Measurements from ENCODE around the gene OR2A25. TPM values are rescaled to one million over a fixed set of nuclear protein-coding genes. Genes with fewer than 3 reads are reported as not detected.

The OR2A25 gene
- total RNA-seq, 1 donor from 2014 or later: not detected

DNA sequence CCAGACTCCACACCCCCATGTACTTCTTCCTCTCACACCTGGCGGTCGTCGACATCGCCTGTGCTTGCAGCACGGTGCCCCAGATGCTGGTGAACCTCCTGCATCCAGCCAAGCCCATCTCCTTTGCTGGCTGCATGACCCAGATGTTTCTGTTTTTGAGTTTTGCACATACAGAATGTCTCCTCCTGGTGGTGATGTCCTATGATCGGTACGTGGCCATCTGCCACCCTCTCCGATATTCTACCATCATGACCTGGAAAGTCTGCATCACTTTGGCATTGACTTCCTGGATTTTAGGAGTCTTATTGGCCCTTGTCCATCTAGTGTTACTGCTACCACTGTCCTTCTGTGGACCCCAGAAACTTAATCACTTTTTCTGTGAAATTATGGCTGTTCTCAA, 4.8 kb downstream of the OR2A25 start:
- DNase-seq: no peak

DNA sequence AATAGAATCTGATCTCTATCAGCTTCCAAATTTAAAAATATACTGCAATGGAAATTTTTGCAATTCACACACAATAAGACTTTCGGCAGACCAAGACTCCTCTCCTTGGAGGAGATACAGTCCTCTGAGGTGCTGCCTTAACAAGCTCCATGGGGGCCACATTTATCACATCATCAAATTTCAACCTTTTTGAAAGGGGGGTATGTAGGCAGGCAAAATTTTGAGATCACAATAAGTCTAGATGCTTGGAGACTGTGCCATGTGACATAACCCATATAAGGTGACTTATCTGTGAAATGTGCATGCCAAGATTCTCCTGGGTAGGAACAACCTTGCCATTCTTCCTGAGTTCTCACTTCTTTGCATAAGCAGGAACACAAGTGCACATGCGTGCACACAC, 16.4 kb downstream of the OR2A25 start, which contains the start of gene OR2A12:
TSS of gene OR2A12 (plus strand) at position 301 of the 400 bp plus-strand sequence. CDS start 8,830 bp downstream, outside the sequence.
- no peak for DNase-seq

DNA sequence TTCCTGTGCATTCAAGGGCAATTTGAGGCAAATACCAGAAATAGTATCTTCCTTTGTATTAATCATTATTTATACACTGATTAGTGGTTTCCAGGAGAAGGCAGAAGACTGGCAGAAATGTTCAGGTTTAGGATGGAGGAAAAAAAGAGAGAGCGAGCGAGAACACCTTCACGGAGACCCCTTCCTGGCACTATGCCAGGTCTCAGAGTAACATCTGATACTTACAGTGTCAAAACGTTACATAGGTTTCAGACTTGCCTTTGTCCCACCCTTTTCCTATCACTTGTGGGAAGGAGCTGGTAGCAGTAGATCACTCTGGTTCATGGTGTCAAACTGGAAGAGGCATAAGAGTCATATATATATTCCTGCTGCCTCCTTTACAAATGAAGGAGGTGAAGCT, 17.1 kb downstream of the OR2A25 start:
- no peak for DNase-seq

- no peak for DNase-seq
These were observed 17.6 kb downstream of the OR2A25 start for GRCh38 chr7:144087230-144087629.

DNA sequence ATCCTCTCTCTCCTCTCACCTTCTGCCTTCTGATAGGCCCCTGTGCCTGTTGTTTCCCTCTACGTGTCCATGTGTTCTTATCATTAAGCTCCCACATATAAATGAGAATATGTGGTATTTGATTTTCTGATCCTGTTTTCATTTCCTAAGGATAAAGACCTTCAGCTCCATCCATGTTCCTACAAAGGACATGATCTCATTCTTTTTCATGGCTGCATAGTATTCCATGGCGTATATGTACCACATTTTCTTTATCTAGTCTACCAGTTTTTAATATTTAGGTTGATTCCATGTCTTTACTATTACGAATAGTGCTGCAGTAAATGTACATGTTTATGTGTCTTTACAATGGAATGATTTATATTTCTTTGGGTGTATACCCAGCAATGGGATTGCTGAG, 21.1 kb downstream of the OR2A25 start:
- no peak for DNase-seq

DNA sequence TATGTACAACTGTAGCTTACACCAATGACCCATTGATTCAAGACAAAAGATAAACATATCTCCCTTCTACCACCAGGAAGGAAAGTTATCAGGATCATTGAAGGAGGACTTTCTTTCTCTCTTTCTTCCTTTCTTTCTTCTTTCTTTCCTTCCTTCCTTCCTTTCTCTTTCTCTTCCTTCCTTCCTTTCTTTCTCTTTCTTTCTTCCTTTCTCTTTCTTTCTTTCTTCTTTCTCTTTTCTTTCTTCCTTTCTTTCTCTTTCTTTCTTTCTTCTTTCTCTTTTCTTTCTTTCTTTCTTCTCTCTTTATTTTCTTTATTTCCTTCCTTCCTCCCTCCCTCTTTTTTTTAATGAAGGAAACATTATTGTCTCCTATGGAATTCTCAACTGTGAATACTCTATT, 29.2 kb downstream of the OR2A25 start:
- no peak for DNase-seq

- no peak for DNase-seq
These were observed 31.0 kb downstream of the OR2A25 start for GRCh38 chr7:144100607-144101006.

GRCh38 chr7:144102041-144102440, 32.4 kb downstream of the OR2A25 start:
- DNase-seq: no peak

GRCh38 chr7:144105211-144105610, 35.6 kb downstream of the OR2A25 start:
- no peak for DNase-seq

DNA sequence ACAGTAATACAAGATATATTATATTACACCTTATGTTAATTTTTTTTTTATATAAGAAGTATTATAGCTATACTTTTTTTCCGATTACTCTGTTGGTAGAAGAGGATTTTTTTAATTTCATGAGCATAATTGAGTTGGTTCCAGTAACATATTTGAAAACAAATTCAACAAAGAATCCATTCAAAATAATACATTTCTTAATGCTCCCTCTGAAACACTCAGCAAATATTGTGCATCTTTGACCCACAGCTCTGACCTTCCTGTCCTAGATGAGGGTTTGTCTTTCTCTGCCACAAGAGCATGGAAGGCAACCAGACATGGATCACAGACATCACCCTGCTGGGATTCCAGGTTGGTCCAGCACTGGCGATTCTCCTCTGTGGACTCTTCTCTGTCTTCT, 39.7 kb downstream of the OR2A25 start, which contains the start of gene OR2A2:
TSS of gene OR2A2 (plus strand) at position 301 of the 400 bp plus-strand sequence. CDS start at position 301, 0 bp downstream.
- DNase-seq: no peak

DNA sequence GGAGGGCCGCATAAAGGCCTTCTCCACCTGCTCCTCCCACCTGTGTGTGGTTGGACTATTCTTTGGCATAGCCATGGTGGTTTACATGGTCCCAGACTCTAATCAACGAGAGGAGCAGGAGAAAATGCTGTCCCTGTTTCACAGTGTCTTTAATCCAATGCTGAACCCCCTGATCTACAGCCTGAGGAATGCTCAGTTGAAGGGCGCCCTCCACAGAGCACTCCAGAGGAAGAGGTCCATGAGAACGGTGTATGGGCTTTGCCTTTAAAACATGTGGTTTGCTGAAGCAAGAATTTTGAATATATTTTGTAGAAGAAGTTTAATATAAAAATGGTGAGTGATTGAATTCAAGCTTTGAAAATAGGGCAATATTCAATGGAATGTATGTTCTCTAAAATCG, 40.7 kb downstream of the OR2A25 start:
- DNase-seq: no peak

DNA sequence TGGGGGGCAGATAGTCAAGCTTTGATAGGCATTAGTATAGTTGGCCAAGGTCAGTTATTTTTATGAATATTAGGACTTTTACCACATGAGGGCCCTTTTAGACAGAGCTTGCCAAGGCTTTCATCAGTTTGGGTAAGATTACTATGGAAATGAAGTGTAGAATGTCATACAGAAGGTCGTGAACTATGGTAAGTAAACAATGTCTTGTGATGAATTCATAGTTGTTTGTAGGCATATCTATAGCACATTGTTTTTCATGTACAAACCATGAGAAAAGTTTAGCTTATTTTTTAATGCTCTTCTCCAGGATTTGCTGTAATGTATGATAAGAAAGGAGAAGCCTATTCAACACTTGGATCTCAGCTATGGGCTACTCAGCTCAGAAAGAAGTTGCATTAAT, 44.0 kb downstream of the OR2A25 start:
- DNase-seq: no peak

- no peak for DNase-seq
These were observed 48.7 kb downstream of the OR2A25 start for GRCh38 chr7:144118341-144118740.

DNA sequence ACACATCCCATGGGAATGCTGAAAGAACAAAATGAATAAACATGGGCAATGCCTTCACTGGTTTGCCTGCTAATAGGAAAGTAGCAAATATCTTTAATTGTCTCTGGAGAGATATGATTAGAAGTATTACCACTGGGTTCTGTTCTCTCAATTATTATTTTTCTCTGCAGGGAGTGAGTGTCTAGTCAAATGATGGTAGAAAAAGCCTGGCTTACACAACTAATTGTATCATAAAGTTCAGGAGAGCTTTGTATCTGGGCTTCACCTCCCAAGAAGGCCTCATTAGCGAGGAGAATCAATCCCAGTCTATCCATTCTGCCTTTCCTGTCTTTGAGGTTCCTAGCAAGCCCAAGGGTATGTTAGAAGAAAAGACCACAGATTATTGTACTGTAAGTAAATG, 53.3 kb downstream of the OR2A25 start, which contains the start of gene OR2A14:
TSS of gene OR2A14 (plus strand) at position 301 of the 400 bp plus-strand sequence. CDS start 5,937 bp downstream, outside the sequence.
- no peak for DNase-seq

Small RNAs within 50 kb of the gene (small RNA-seq; reads per million reads assigned to genes)
- gene OR2A41P (ENCODE audit: low replicate concordance): not detected

Other genes with a start within 250 kb of the OR2A25 start
- gene TCAF1, start 167.6 kb upstream of the OR2A25 start, total RNA-seq: 296 TPM
- not detected for gene OR2F2, start 134.6 kb upstream of the OR2A25 start, total RNA-seq
- gene OR2F1, start 115.0 kb upstream of the OR2A25 start, total RNA-seq: not detected
- not detected for gene OR6B1, start 69.5 kb upstream of the OR2A25 start, total RNA-seq
- not detected for gene OR2A5, start 20.9 kb upstream of the OR2A25 start, total RNA-seq
- gene OR2A12, start 16.5 kb downstream of the OR2A25 start, total RNA-seq: not detected
- not detected for gene OR2A2, start 39.8 kb downstream of the OR2A25 start, total RNA-seq
- gene OR2A14, start 53.4 kb downstream of the OR2A25 start, total RNA-seq: not detected
- gene CTAGE4, start 113.7 kb downstream of the OR2A25 start, total RNA-seq: 4.7 TPM
- gene ARHGEF35, start 126.0 kb downstream of the OR2A25 start, total RNA-seq: 4.2 TPM
- gene OR2A42, start 169.8 kb downstream of the OR2A25 start, total RNA-seq: not detected
- 8.6 TPM for gene OR2A7, start 195.0 kb downstream of the OR2A25 start, total RNA-seq
- gene CTAGE8, start 199.5 kb downstream of the OR2A25 start, total RNA-seq: 0.51 TPM
- 0.10 TPM for gene OR2A1, start 242.6 kb downstream of the OR2A25 start, total RNA-seq